Measurements from ENCODE around the gene CDC14B. TPM values are rescaled to one million over a fixed set of nuclear protein-coding genes. Genes with fewer than 3 reads are reported as not detected.

The CDC14B gene
- total RNA-seq, 1 experiment from 2014 or later, result 28.4 TPM

DNA sequence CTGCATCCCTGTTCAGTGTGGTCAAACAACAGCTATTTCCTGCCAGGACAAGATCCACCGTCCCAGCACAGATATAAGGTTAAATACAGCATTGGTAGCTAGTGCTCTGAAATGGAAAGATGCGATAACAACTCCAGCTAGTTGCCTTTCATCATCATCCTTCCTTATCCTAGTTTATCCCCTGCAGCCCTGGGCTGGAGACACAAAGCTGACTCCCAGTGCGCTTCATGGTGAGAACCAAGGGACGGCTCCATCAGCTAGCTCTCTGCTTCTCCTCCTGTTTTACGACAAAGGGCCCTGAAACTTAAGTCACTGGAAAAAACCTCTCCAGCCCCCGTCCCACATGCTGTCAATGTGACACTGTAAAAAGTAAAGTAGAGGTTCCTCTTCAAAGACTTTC lies 37.9 kb downstream of the CDC14B start:
- no peak overlapping the region for H2AFZ ChIP-seq (ENCODE audit: low read length)
- Mint-ChIP-seq H3K4me1 (peaks cover 26 to 40% of the 10 kb centered on the region in 2 experiments), H3K36me3 (ENCODE audit: insufficient read depth in 1 of 3, low read depth in 3 of 3) (no peaks in the 10 kb centered on the region), H3K9me3 (no peaks in the 10 kb centered on the region), H3K27me3 (ENCODE audit: low read depth) (no peaks in the 10 kb centered on the region), H3K27ac (peak overlapping the region; percentile 59 to 87 (median 87); a peak in 4 of 7 replicates), H3K4me3 (no peak overlapping the region)
- peaks cover 3% of the 10 kb centered on the region for H3K79me1 ChIP-seq (ENCODE audit: insufficient read depth, low read depth, low read length, poor library complexity, severe bottlenecking)
- no peak overlapping the region for H3K18ac ChIP-seq (ENCODE audit: insufficient read length, low read depth, low read length)
- no peak overlapping the region for H3K23ac ChIP-seq (ENCODE audit: insufficient read length, low read depth, low read length)
- H2BK20ac ChIP-seq (ENCODE audit: low read depth, low read length, poor library complexity, severe bottlenecking), result peak overlapping the region; percentile 45
- no peak overlapping the region for H2BK5ac ChIP-seq (ENCODE audit: insufficient read length, low read length)
- H3K56ac ChIP-seq (ENCODE audit: insufficient read length, low read depth, low read length), result no peak overlapping the region
- H3T11ph ChIP-seq (ENCODE audit: low read length), result no peak overlapping the region
- no peak overlapping the region for H2AK5ac ChIP-seq (ENCODE audit: insufficient read length, low read length)
- no peaks in the 10 kb centered on the region for H3K27me3 ChIP-seq (ENCODE audit: insufficient read depth, low read length)
- no peak overlapping the region for H3K9ac ChIP-seq (ENCODE audit: extremely low read depth, insufficient read length, low read length)
- no peak overlapping the region for H4K91ac ChIP-seq (ENCODE audit: insufficient read length, low read depth, low read length)
- no peak overlapping the region for H2BK120ac ChIP-seq (ENCODE audit: low read depth, low read length, poor library complexity, severe bottlenecking)
- no peaks in the 10 kb centered on the region for H3K23me2 ChIP-seq (ENCODE audit: insufficient read length, low read depth, low read length, poor library complexity, severe bottlenecking)
- TF ChIP-seq, protein P1, sequence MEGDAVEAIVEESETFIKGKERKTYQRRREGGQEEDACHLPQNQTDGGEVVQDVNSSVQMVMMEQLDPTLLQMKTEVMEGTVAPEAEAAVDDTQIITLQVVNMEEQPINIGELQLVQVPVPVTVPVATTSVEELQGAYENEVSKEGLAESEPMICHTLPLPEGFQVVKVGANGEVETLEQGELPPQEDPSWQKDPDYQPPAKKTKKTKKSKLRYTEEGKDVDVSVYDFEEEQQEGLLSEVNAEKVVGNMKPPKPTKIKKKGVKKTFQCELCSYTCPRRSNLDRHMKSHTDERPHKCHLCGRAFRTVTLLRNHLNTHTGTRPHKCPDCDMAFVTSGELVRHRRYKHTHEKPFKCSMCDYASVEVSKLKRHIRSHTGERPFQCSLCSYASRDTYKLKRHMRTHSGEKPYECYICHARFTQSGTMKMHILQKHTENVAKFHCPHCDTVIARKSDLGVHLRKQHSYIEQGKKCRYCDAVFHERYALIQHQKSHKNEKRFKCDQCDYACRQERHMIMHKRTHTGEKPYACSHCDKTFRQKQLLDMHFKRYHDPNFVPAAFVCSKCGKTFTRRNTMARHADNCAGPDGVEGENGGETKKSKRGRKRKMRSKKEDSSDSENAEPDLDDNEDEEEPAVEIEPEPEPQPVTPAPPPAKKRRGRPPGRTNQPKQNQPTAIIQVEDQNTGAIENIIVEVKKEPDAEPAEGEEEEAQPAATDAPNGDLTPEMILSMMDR (conservative IDR thresholded peaks at IDR 0.05), result no peak
- H3K79me2 ChIP-seq (ENCODE audit: insufficient read depth, low read length), result peaks cover 5% of the 10 kb centered on the region; the same call in 1 of the 2 replicates
- peak overlapping the region; percentile 12 for H3K4me2 ChIP-seq (ENCODE audit: insufficient read depth, insufficient read length, low read length)
- no peak overlapping the region for H3K27ac ChIP-seq (ENCODE audit: insufficient read length, low read depth, low read length)
- H4K20me1 ChIP-seq (ENCODE audit: control insufficient read depth, insufficient read depth, insufficient read length), result no peaks in the 10 kb centered on the region
- H3K4ac ChIP-seq (ENCODE audit: low read depth, low read length), result no peak overlapping the region
- peak overlapping the region; percentile 40; the same call in 1 of the 2 replicates for H3K14ac ChIP-seq (ENCODE audit: insufficient read depth, low read length)
- H4K5ac ChIP-seq (ENCODE audit: insufficient read length, low read depth, low read length), result no peak overlapping the region
- no CpG with 5 or more reads among the region's 6 CpGs for WGBS (ENCODE audit: extremely low coverage, insufficient read length, low lambda C conversion rate)
- no peak overlapping the region for H2BK12ac ChIP-seq (ENCODE audit: insufficient read length, low read depth, low read length)
- H3K4me1 ChIP-seq (ENCODE audit: insufficient read depth, low read length), result peaks cover 4% of the 10 kb centered on the region; the same call in 1 of the 2 replicates
- H4K8ac ChIP-seq (replicated peaks; ENCODE audit: insufficient read length, low read depth, low read length), result no peak overlapping the region
- H2BK15ac ChIP-seq (ENCODE audit: low read depth, low read length), result no peak overlapping the region
- no peaks in the 10 kb centered on the region for H3K9me3 ChIP-seq (ENCODE audit: control insufficient read depth, low read depth, low read length)
- no peak for DNase-seq
